HEK293T (cell line): ENCODE data around the gene TULP3.

Experiments
- BHLHE40 ChIP-seq: fragments of 450-650 bp; IDR thresholded peaks from 2 replicates; pipeline ENCODE4 v1.6.1; 2016; ENCODE audit warnings: mild to moderate bottlenecking, moderate library complexity, borderline replicate concordance
- FOXM1 ChIP-seq: fragments of 450-650 bp; IDR thresholded peaks from 2 replicates; pipeline ENCODE4 v1.6.1; 2017; ENCODE audit warnings: mild to moderate bottlenecking, borderline replicate concordance
- TARDBP ChIP-seq: fragments of 450-650 bp; IDR thresholded peaks from 2 replicates; pipeline ENCODE4 v1.6.1; 2016
- TF ChIP-seq, protein P1 (sequence below): fragments of 450-650 bp; IDR thresholded peaks from 2 replicates; pipeline ENCODE4 v1.6.1; 2016

GRCh38 chr12:2844786-2845185, 45.9 kb upstream of the TULP3 start:
- TF ChIP-seq FOXM1 (no peak), TARDBP (no peak), BHLHE40 (no peak)
- TF ChIP-seq, protein P1, sequence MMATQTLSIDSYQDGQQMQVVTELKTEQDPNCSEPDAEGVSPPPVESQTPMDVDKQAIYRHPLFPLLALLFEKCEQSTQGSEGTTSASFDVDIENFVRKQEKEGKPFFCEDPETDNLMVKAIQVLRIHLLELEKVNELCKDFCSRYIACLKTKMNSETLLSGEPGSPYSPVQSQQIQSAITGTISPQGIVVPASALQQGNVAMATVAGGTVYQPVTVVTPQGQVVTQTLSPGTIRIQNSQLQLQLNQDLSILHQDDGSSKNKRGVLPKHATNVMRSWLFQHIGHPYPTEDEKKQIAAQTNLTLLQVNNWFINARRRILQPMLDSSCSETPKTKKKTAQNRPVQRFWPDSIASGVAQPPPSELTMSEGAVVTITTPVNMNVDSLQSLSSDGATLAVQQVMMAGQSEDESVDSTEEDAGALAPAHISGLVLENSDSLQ = no peak
